Erythroblast (primary cell): Measurements from ENCODE around the gene ARHGAP8.
A peak's percentile ranks its signal among the peaks of the same experiment; 100 is the strongest.

Source experiments
- DNase-seq, 2 experiments: peaks; one replicate each; lab custom pipeline; 2025; lab: John Stamatoyannopoulos, UW
- GATA1 ChIP-seq: IDR thresholded peaks from 2 replicates; pipeline ENCODE4 v1.6.1; 2011; ENCODE audit warnings: low read depth, mild to moderate bottlenecking, control low read depth, low read length, moderate library complexity
- POLR2A ChIP-seq: IDR thresholded peaks from 2 replicates; pipeline ENCODE4 v1.6.1; 2011; ENCODE audit warnings: mild to moderate bottlenecking, low read length

The ARHGAP8 gene

DNA sequence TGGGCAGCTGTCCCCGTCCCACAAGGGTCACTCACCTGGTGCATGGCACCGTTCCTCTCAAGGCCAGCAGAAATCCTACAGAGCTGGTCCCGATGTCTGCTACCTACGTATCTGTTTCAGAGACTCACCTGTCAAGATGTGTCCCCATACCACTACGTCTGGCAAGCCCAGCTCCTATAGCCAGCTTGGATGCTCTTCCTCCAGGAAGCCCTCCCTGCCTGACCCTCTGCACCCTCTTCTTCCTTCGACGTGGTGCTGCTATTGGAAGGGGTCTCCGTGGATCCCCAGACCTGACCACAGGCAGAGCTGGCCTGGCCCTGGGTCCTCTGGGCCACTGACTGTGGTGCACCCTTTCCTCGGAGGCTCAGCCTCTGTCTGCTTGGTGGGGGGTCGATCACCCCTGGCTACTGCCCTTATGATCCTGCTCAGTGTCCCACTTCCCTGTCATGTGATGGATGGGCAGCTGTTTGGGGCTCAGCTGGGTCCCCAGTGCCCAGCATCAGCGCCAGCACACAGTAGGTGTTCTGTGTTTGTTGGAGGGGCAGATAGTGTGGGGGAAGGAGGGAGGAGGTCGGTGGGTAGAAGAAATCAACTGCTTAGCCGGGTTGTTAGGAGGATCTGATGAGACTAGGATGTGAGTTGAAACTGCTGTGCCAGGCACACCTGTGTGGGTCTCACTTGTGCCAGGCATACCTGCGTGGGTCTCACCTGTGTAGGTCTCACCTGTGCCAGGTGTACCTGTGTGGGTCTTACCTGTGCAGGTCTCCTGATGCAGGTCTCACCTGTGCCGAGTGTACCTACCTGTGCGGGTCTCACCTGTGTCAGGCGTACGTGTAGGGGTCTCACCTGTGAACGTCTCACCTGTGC, 21.7 kb upstream of the ARHGAP8 start:
- TF ChIP-seq GATA1: no peak
- TF ChIP-seq POLR2A: no peak

DNA sequence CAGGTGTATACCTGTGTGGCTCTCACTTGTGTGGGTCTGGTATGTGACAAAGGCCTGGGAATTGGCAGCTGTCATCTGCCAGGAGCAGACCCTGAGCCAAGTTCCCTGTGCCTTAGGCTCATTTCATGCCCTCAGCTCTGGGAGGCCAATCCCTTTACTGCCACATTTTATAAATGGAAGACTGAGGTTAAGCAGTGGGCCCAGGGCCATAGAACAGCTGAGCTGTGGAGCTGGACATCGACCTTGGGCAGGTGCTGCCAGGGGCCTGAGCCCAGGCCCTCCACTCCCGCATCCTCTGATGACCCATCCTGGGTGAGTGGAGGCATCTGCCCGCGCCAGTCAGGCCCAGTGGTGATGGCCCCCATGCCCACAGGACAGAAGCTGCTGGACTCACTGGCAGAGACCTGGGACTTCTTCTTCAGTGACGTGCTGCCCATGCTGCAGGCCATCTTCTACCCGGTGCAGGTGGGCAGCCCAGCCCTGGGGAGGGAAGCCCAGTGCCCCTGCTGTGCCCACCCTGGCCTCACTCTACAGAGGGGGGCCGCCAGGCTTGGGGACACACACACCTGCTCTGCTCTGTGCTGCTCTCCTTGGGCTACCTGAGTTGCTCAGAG, 20.9 kb upstream of the ARHGAP8 start:
- no peak for TF ChIP-seq POLR2A
- TF ChIP-seq GATA1: no peak
- no peak for DNase-seq

More for the DNA sequence above, 21.7 kb upstream of the ARHGAP8 start:
- DNase-seq: peak; percentile 35 to 62

DNA sequence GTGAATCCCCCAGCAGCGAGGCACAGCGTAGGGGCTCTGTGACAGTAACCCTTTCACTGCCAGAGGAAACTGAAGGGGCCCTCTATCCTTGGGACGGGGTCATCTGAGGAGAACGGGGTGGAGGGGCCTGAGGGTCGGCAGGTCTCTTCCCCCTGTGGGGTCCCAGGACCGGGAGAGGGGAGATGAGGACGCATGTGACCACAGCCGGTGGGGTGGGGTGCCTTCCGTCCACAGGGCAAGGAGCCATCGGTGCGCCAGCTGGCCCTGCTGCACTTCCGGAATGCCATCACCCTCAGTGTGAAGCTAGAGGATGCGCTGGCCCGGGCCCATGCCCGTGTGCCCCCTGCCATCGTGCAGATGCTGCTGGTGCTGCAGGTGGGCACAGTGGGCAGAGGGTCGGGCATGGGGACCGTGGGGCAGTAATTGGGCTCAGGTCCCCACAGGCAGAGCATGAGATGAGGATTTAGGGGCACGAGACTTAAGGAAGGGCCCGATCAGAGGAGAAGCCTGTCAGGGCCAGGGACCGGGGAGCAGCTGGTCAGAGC, 20.3 kb upstream of the ARHGAP8 start:
- no peak for DNase-seq
- TF ChIP-seq POLR2A (no peak), GATA1 (no peak)

DNA sequence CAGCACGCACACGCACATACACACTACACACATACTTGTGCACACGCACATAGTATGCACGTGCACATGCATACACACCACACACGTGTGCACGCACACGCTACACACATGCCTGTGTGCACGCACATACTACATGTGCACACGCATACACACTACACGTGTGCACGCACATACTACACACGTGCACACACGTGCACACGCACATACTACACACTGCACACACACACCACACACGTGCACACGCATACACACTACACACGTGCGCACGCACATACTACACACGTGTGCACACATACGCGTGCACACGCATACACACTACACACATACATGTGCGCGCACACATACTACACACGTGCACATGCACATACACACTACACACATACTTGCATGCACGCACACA, 19.7 kb upstream of the ARHGAP8 start:
- peak; percentile 21 to 42 for DNase-seq
- TF ChIP-seq POLR2A (no peak), GATA1 (no peak)

DNA sequence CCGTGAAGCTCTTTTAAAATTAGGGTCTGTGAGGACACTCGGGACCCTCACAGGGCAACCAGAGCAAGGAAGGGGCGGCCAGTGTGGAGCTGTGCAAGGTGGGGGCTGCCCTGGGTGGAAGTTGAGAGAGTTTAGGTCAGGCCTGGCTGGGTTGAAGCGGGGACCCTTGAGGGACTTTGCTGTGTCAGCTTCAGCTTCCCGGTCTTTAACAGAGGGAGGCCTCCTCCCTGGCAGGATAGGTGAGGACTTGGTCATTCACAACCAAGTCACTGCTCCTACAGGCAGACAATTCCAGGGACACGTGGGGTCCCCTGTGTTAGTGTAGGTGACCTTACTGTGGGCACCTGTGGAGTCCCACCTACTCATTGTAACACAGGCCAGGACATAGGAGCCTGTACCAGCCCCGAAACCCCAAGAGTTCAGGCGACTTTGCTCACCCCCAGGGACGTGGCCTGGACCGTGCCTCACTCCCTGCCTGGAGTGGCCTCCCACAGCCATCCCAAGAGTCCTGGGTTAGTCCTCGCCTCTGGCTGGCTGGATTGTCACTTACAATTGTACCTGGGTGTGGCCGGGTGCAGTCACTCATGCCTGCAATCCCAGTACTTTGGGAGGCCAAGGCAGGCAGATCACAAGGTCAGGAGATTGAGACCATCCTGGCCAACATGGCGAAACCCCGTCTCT, 18.8 kb upstream of the ARHGAP8 start:
- TF ChIP-seq GATA1 (no peak), POLR2A (no peak)
- no peak for DNase-seq

DNA sequence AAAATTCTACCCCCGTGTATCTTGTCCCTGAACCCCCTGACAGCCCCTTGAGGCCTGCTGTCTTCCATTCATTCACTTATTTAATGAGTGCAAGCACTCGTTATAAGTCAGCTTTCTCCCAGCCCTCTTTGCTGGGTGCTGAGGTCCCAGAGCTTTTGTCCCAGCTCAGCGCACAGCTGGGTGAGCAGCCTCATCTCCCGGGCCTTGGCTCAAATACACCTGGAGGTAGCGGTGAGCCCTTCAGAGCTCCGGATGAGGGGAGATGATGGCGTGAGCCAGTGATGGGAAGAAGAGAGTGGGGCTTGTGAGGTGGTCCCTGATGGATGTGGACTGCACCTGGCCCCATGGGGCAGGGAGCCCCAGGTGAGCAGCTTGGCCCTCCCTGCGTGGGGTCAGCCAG, 18.1 kb upstream of the ARHGAP8 start:
- DNase-seq: no peak
- TF ChIP-seq POLR2A: no peak
- no peak for TF ChIP-seq GATA1

DNA sequence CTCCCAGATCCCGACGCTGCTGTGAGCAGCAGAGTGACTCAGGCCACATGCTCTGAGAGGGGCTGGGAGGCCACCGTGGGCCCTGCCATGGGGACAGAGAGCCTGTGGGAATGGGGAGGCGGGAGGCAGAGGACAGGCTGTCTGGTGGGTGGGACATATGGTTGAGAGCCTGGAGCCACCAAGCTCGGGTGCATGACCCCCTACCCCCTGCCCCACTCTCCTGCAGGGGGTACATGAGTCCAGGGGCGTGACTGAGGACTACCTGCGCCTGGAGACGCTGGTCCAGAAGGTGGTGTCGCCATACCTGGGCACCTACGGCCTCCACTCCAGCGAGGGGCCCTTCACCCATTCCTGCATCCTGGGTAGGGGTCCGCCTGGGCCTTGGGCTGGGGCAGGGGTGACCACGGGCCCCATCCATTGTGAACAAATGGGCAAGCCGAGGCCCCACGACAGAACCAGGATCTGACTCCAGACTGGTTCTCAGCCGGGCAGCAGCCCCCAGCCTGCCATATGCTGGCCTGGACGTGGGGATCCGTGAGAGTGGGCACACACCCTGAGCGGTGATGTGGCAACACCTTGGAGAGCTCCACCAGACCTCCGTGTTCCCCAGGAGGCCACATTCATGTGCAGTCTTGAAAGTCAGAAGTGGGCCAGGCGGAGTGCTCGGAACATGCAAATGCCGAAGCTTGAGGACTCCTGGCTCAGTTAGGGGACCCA, 17.4 kb upstream of the ARHGAP8 start:
- TF ChIP-seq POLR2A: no peak
- TF ChIP-seq GATA1: no peak
- DNase-seq: peak in 1 of 2 experiments; percentile 32

DNA sequence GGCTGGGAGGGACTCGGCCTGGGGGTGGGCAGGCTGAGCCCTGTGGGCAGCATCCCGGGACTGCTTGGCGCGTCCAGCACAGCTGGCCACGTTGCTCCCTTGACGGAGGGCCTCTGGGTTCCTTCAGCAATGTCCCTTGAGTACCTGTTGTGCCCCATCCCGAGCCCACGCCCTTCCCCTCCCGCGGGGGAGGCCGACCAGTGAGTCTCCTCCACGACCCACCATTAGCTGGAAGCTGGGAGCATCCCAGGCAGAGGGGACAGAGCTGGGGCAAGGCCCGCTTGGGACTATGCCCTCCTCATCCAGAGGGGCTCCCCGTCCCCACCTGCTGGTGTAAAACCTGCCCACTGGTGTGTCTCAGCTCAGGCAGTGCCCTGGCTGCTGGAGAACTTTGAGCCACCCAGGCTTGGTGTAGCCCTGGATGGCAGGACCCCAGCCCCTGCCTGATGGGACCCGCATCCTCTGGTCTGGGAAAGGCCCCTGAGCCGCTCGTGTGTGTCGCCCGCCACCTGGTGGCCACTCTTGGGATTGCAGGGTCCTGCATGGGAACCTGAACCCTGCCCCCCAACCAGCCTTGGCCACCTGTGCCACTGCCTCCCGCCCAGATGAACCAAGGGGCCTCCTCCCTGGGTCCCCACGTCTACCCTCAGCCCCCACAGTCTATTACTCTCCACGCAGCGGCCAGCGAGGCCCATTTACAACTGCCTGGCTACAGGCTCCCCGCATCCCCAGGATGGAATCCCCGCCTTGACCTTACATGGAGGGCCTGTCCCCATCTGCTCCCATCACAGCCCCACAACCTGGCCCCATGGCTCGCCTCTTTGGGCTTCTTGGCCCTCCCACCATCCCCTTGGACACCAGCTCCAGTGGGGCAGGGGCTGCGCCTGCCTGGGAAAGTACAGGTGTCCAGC, 16.6 kb upstream of the ARHGAP8 start:
- DNase-seq: peak; percentile 62 to 81
- TF ChIP-seq POLR2A: no peak
- no peak for TF ChIP-seq GATA1

DNA sequence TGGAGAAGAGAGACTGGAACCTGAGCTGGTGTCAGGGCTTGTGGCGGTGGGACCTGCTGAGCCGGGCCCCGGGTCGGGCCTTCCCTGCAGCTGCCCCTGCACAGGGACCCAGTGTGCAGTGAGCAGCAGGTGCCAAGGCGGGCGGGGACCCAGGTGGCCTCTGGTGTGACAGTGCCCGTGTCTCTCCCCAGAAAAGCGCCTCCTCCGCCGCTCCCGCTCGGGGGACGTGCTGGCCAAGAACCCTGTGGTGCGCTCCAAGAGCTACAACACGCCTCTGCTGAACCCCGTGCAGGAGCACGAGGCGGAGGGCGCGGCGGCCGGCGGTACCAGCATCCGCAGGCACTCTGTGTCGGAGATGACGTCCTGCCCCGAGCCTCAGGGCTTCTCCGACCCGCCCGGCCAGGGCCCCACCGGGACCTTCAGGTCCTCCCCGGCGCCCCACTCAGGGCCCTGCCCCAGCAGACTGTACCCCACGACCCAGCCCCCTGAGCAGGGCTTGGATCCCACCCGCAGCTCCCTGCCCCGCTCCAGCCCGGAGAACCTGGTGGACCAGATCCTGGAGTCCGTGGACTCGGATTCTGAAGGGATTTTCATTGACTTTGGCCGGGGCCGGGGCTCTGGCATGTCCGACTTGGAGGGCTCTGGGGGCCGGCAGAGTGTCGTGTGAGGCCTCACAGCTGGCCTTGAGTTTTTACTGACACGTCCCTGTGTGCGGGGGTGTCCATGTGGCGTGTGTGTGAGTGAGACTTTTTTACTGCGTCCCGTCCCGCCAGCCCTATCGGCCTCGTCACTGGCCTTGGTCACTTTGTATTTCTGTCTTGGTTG, 15.6 kb upstream of the ARHGAP8 start:
- TF ChIP-seq POLR2A (no peak), GATA1 (no peak)
- DNase-seq: no peak

DNA sequence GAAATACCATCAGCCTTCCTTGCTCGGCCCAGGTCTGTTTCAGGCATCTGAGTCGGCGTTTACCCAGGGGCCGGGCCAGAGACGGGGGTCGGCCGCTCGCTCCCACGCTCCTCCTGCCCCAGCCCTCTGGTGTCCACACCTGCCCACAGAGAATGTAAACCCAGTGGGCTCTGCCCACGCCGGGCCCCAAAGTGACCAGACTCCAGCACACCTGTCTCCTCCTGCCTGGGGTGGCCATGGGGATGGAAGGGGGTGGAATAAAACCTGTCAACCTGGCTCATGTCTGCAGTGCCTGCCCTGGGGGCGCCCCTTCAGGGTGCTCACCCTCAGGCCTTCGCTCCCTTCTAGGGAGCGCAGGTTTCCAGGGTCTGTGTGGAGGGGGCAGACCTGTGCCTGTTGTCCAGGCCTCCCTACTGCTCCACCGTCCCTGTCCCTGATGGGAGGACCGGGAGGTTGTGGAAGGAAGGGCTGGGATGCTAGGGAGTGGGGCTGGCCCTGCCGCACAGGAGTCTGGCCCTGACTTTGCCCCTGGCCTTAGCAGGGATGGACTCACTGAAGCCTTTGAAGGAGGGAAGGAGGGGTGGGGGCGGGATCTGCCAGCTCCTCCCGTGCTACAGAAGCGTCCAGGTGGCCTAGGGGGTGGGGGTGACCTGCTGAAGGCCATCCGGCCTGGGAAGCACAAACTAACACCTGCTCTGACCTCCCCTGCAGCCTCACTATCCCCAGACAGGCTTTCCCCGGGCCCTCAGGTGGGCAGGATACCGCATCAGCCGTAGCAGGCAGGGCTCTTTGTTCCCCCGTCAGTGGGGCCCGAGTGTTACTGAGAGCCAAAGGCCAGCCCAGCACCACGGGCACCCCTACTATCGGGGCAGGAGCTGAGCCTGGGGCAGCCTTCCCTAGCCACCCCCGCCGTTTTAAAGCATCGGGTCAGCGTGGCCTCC, 14.7 kb upstream of the ARHGAP8 start:
- TF ChIP-seq GATA1: no peak
- TF ChIP-seq POLR2A: no peak

More for the DNA sequence above, 14.7 kb upstream of the ARHGAP8 start:
- no peak for DNase-seq
